Measurements from ENCODE around the gene TPD52L1.

- TF ChIP-seq TCF4 (CRISPR knock-in tag; IDR thresholded peaks at IDR 0.05; ENCODE audit: borderline replicate concordance): no peak
- TF ChIP-seq ZFP3 (CRISPR knock-in tag; IDR thresholded peaks at IDR 0.05): no peak
- TF ChIP-seq ZNF565 (CRISPR knock-in tag; conservative IDR thresholded peaks at IDR 0.05; ENCODE audit: low read depth): no peak
- TF ChIP-seq TOX (CRISPR knock-in tag; IDR thresholded peaks at IDR 0.05; ENCODE audit: borderline replicate concordance): no peak
- TF ChIP-seq SNAI2 (CRISPR knock-in tag; IDR thresholded peaks at IDR 0.05): no peak
- TF ChIP-seq PATZ1 (CRISPR knock-in tag; IDR thresholded peaks at IDR 0.05; ENCODE audit: borderline replicate concordance): no peak
- TF ChIP-seq BACH2 (CRISPR knock-in tag; IDR thresholded peaks at IDR 0.05; ENCODE audit: borderline replicate concordance): no peak
- no peak for TF ChIP-seq POU6F1 (CRISPR knock-in tag; IDR thresholded peaks at IDR 0.05; ENCODE audit: borderline replicate concordance, low read depth)
- no peak for TF ChIP-seq CSRNP3 (CRISPR knock-in tag; IDR thresholded peaks at IDR 0.05)
- TF ChIP-seq CREB5 (CRISPR knock-in tag; IDR thresholded peaks at IDR 0.05; ENCODE audit: low read depth): no peak
- TF ChIP-seq ZC3H10 (CRISPR knock-in tag; IDR thresholded peaks at IDR 0.05): no peak
- no peak for TF ChIP-seq CSDC2 (CRISPR knock-in tag; IDR thresholded peaks at IDR 0.05)
These were observed 39.0 kb downstream of the TPD52L1 start for GRCh38 chr6:125192610-125192930.

Measured in SK-N-SH treated with all-trans-retinoic acid at 6 μM for 48 hours (cell line).